Omental fat pad (tissue), 4 donors: Measurements from ENCODE around the gene TAF6L. TPM values are rescaled to one million over a fixed set of nuclear protein-coding genes. Genes with fewer than 3 reads are reported as not detected.
"Not testable (repeated sequence)": the region's sequence is repeated elsewhere in the genome, so short reads cannot be mapped to it uniquely, and the experiment has no call there.

Experiments
- ATAC-seq: fragments of 150-250 bp; one replicate; pipeline ENCODE4 v1.9.1; 2016; ENCODE audit warnings: mild to moderate bottlenecking, moderate library complexity; ENCODE audit not compliant: low FRiP score
- DNase-seq: peaks from one replicate; pipeline ENCODE4 v3.0.0-alpha.2; 2019; ENCODE audit warnings: low spot score
- total RNA-seq, 4 donors: library from RNA; depleted of rRNA; stranded (reverse); fragments of >200 nt; gene quantifications; one replicate each; pipeline ENCODE4 v1.1.0, GENCODE V29; 2016
- TF ChIP-seq, protein P1 (sequence below), 3 donors: fragments of 450-650 bp; IDR thresholded peaks; one replicate each; pipeline ENCODE4 v1.5.1; 2016 to 2017; ENCODE audit warnings: antibody characterized with exemption in 3 of 3, mild to moderate bottlenecking in 3 of 3, moderate library complexity in 2 of 3

TAF6L gene
- total RNA-seq, 4 donors from 2014 or later, result 11.7 to 20.3 (median 14.9) TPM

DNA sequence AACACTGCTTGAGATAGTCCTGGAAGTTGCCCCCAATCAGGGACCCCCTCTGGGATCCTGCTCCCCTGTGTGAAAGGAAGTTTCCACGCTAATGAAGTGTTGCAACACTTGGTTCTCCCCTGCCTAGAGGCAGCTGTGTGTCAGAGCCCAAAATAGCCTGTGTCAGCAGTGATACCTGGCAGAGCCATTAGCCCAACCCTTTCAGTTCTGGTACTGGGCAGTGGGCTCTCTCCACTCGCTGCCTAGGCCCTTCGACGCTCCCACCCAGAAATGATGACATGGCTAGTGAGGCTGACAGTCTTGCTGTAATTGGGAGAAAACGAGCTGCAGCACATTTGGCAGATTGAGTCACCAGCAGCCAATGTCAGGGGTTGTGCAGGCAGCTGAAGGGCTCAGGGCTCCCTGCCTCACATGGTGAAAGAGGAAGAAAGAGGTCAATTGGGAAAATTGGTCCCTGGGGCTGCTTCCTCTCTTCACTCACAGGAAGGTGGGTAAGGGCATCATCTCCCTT is 35.5 kb downstream of the TAF6L start:
- TF ChIP-seq, protein P1, sequence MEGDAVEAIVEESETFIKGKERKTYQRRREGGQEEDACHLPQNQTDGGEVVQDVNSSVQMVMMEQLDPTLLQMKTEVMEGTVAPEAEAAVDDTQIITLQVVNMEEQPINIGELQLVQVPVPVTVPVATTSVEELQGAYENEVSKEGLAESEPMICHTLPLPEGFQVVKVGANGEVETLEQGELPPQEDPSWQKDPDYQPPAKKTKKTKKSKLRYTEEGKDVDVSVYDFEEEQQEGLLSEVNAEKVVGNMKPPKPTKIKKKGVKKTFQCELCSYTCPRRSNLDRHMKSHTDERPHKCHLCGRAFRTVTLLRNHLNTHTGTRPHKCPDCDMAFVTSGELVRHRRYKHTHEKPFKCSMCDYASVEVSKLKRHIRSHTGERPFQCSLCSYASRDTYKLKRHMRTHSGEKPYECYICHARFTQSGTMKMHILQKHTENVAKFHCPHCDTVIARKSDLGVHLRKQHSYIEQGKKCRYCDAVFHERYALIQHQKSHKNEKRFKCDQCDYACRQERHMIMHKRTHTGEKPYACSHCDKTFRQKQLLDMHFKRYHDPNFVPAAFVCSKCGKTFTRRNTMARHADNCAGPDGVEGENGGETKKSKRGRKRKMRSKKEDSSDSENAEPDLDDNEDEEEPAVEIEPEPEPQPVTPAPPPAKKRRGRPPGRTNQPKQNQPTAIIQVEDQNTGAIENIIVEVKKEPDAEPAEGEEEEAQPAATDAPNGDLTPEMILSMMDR (IDR thresholded peaks at IDR 0.05), result no peak
- no peak for DNase-seq
- no peak for ATAC-seq

DNA sequence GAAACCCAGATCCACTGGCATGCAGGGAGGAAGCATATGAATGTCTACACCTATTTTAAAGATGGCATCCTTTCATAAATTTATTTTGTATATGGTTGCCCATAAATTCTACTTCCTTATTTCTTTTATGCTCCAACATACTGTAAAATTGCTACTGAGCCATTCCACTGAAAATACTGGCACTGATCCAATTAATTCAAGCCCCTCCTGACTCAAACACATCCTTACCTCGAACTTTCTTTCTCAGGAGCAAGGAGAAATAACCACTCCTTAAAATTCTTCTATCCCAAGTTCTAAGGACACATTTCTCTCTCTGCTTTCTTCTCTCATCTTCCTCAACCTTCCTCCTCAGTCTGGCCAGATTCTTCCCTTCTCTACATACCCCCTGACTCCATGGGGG is 39.6 kb downstream of the TAF6L start:
- no peak for ATAC-seq
- DNase-seq, result no peak
- TF ChIP-seq, protein P1 (IDR thresholded peaks at IDR 0.05), result no peak

DNA sequence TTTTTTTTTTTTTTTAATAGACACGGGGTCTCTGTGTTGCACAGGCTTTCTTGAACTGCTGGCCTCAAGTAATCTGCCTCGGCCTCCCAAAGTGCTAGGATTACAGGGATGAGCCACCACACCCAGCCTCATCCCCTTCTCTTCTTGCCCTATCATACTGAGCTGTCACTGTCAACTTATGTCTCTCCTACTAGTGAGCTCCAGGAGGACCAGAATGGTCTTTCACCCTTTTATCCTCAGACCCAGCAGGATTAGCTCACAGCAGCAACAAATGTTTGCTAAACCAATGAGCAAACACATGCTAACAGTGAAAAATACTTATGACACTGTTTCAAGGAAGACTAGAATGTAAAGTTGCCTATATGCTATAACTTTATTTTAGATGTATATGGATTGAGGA is 40.5 kb downstream of the TAF6L start:
- ATAC-seq (no peak), DNase-seq (no peak)
- TF ChIP-seq, protein P1 (IDR thresholded peaks at IDR 0.05), result no peak

DNA sequence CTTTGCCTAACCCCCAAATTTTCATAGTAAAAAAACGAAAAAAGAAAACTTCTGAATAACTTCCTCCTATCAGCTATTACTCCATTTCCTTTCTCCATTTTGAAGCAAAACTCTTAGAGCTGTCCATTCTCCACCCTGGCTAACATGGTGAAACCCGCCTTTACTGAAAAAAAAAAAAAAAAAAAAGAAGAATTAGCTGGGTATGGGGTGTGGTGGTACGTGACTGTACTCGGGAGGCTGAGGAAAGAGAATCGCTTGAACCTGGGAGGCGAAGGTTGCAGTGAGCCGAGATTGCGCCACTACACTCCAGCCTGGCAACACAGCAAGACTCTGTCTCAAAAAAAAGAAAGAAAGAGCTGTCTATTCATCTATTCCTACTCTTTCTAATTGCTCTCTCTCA is 45.4 kb downstream of the TAF6L start:
- TF ChIP-seq, protein P1 (IDR thresholded peaks at IDR 0.05), result no peak
- DNase-seq (no peak), ATAC-seq (no peak)

DNA sequence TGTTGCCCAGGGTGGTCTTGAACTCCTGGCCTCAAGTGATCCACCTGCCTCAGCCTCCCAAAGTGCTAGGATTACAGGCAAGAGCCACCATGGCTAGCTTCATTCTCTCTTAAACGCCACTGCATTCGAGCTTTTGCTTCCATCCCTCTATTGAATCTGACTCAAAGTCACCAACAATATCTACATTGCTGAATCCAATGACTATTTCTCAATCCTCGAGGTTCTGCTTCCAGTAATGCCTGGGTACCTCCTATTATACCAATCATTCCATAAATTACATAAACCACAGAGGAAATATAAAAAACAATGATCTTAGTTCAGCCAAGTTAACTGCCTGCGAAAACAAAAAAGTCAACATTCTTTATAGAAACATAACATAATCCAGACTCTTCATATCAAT is 45.9 kb downstream of the TAF6L start:
- TF ChIP-seq, protein P1 (IDR thresholded peaks at IDR 0.05), result no peak
- ATAC-seq (no peak), DNase-seq (no peak)

DNA sequence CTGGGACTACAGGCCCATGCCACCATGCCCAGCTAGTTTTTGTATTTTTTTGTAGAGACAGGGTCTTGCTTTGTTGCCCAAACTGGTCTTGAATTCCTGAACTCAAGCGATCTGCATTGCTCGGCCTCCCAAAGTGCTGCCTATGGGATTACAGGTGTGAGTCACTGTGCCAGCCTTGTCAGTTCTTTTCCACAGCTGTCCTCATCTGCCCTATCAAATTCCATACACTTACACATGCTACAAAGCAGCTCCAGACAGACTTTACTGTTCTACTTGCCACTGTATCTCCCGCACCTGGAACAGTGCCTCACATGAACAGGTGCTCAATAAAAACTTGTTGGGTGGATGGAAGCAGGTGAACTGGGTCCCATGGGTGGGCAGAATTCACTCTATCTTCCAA is 52.5 kb downstream of the TAF6L start:
- TF ChIP-seq, protein P1 (IDR thresholded peaks at IDR 0.05), result no peak
- ATAC-seq (no peak), DNase-seq (no peak)

DNA sequence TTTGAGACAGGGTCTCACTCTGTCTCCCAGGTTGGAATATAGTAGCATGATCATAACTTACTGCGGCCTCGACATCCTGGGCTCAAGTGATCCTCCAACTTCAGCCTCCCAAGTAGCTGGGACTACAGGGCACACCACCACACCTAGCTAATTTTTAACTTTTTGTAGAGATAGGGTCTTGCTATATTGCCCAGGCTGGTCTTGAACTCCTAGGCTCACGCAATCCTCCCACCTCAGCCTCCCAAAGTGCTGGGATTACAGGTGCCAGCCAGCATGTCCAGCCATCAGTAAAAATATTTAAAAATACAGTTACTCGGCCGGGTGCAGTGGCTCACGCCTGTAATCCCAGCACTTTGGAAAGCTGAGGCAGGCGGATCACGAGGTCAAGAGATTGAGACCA is 56.9 kb downstream of the TAF6L start:
- DNase-seq, ATAC-seq: not testable (repeated sequence)
